ENCODE results near the gene COQ8B. TPM values are rescaled to one million over a fixed set of nuclear protein-coding genes. Genes with fewer than 3 reads are reported as not detected.

COQ8B gene
- total and polyA plus RNA-seq, 2 of the 4 experiments (the other 2 are of a cell fraction), result 14.9 to 23.2 TPM

GRCh38 chr19:40705362-40705651 lies 11.4 kb downstream of the COQ8B start:
- no peak overlapping the region for H2AFZ ChIP-seq (replicated peaks; ENCODE audit: low read length, poor library complexity)
- POLR2A ChIA-PET (ENCODE audit: unreplicated experiment), result no interaction called here
- H4K5ac ChIP-seq (ENCODE audit: low read depth, low read length), result no peak overlapping the region
- H3K14ac ChIP-seq (replicated peaks; ENCODE audit: low read depth, low read length), result no peak overlapping the region
- intact Hi-C loops (cut with micrococcal nuclease) (no loop called here), in situ Hi-C loops (cut with MboI; ENCODE audit: low sequenced_read_pairs) (no loop called here), dilution Hi-C loops (cut with HindIII; ENCODE audit: low sequenced_read_pairs, unreplicated experiment) (no loop called here)
- no peaks in the 10 kb centered on the region for H4K20me1 ChIP-seq (ENCODE audit: insufficient read depth, low read length)
- TF ChIP-seq FOS (IDR thresholded peaks at IDR 0.05; ENCODE audit: low read depth, low read length) (no peak), ELK1 (IDR thresholded peaks at IDR 0.05; ENCODE audit: borderline replicate concordance, low read depth, low read length) (no peak), MAZ (IDR thresholded peaks at IDR 0.05; ENCODE audit: borderline replicate concordance, low read depth, low read length) (no peak), CEBPB (IDR thresholded peaks at IDR 0.05; ENCODE audit: low read depth, low read length) (no peak)
- no peak overlapping the region for H3K4ac ChIP-seq (ENCODE audit: low read depth, low read length)
- CTCF ChIA-PET, result no interaction called here
- H3K4me1 ChIP-seq (ENCODE audit: control insufficient read depth, insufficient read depth, low read length), result no peaks in the 10 kb centered on the region
- no peaks in the 10 kb centered on the region for H3K9me3 ChIP-seq (ENCODE audit: control insufficient read depth, insufficient read depth, low read length)
- no peak overlapping the region for H3K18ac ChIP-seq (ENCODE audit: low read depth, low read length)
- no peak overlapping the region for H3K27ac ChIP-seq (ENCODE audit: insufficient read depth, low read length)
- H2BK20ac ChIP-seq (ENCODE audit: low read depth, low read length), result no peak overlapping the region
- no peak overlapping the region for H3K9ac ChIP-seq (ENCODE audit: low read depth, low read length)
- H2AK9ac ChIP-seq (replicated peaks; ENCODE audit: low read depth, low read length, poor library complexity), result no peak overlapping the region
- no peak overlapping the region for H3K4me2 ChIP-seq (ENCODE audit: low read depth, low read length)
- no peak overlapping the region for H2AK5ac ChIP-seq (ENCODE audit: low read depth, low read length)
- H3K36me3 ChIP-seq (ENCODE audit: control insufficient read depth, insufficient read depth, low read length), result peaks cover 62% of the 10 kb centered on the region
- H4K91ac ChIP-seq (ENCODE audit: insufficient read depth, low read depth, low read length), result no peak overlapping the region
- no peak overlapping the region for H4K8ac ChIP-seq (ENCODE audit: low read depth in 2 of 2, low read length in 2 of 2)
- no peak overlapping the region for H2BK5ac ChIP-seq (ENCODE audit: low read depth, low read length, poor library complexity, severe bottlenecking)
- H2BK120ac ChIP-seq (ENCODE audit: low read depth, low read length), result no peak overlapping the region
- WGBS, 2 experiments (ENCODE audit: extremely low coverage in 2 of 2, insufficient read length in 1 of 2), result no CpG with 5 or more reads among the region's 9 CpGs
- DNase-seq (no peak), ATAC-seq (ENCODE audit: low read depth) (no peak)
- H3K79me1 ChIP-seq (ENCODE audit: low read depth in 1 of 2, low read length in 2 of 2), result 0 out of 4 replicates have a peak, but pooled peaks cover 0 to 9% of the 10 kb centered on the region in 2 experiments
- no peak overlapping the region for H3K4me3 ChIP-seq (ENCODE audit: insufficient read depth, low read depth, low read length)
- no peaks in the 10 kb centered on the region; the same call in 1 of the 2 replicates for H3K9me1 ChIP-seq (ENCODE audit: insufficient read depth, low read length)
- H3K23ac ChIP-seq (ENCODE audit: low read depth, low read length), result no peak overlapping the region
- no peaks in the 10 kb centered on the region for H3K27me3 ChIP-seq (ENCODE audit: control insufficient read depth, insufficient read depth, low read length)
- no TSS peak for BruUV-seq (replicated peaks)
- no peak overlapping the region for H3K56ac ChIP-seq (ENCODE audit: extremely low read depth, insufficient read depth, low read length)
- no peak overlapping the region for H2BK15ac ChIP-seq (ENCODE audit: low read depth, low read length)

Measured in IMR-90 (cell line).